ENCODE data around the gene NCS1.

The NCS1 gene

DNA sequence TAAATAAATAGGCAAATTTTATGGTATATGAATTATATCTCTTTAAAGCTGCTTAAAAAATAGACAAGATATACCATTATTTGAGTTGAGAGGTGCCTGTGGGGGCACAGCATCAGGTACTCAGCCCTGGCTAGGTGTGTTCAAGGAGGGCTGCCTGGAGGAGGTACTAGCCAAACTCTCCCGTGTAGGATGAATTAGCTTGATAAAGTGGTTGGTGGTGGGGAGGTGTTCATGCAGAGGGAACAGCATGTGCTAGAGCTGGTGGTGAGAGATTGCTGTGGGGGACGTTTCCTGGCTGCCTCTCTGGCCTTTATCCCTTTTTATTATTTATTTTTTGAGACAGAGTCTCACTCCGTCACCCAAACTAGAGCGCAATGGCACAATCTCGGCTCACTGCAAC lies 23.2 kb upstream of the NCS1 start:
- DNase-seq: no peak

DNA sequence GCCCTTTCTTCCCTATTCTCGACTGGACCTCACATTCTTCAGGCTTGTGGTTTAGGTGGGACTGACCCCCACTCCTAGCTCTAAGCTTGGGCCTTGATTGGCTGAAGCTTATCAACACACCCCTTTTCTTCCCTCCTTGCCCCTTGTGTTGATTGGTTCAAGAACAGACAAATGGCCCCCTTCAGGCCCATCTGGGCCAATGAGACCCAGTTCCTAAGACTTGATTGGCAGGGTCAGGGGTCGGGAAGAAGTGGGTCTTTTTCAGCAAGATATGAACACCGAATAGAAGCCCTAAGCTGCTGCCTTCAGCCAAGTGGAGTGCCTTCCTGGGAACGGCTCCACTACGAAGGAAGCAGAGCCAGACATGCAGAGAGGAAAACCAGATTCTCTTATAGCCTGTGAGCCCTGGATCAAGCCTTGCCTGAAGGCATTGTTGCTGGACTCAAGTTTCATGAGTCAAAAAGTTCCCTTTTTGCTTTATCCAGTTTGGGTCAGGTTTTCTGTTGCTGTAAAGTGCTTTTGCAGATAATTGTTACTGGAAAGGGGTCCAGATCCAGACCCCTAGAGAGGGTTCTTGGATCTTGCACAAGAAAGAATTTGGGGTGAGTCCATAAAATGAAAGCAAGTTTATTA lies 22.4 kb upstream of the NCS1 start:
- no peak for DNase-seq

DNA sequence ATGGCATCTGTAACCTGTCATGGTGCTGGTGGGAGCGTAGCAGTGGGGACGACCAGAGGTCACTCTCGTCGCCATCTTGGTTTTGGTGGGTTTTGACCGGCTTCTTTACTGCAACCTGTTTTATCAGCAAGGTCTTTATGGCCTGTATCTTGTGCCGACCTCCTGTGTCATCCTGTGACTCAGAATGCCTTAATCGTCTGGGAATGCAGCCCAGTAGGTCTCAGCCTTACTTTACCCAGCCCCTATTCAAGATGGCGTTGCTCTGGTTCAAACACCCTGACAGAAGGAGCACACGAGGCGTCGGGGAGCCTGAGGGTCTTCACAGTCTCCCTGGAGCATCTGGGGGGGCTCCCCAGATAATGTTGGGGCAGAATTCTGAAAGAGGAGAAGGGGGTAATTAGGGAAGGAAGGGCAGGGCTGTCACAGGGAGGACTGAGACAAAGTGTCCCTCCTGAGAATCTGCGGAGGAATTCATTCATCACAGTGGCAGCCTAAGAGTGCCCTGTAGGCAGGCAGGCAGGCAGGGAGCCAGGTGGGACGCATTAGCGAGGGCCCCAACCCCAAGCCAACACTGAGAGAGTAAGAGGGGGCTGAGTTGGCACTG lies 21.3 kb upstream of the NCS1 start:
- DNase-seq: no peak

DNA sequence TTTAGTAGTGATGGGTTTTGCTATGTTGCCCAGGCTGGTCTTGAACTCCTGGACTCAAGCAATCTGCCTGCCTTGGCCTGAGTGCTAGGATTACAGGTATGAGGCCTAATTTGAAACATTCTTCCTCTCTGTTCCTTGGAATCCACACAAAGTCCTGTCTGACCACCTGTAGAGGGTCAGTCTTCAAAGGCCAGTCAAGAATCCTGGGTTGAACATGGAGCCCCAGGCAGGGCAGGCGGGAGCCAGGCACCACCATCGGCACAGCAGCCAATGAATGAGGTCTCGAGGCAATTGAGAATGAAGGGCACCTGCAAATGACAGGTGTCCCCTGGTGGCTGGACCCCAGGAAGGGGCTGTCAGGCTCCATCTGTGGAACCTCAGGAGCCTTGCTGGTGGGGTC lies 17.4 kb upstream of the NCS1 start:
- no peak for DNase-seq

DNA sequence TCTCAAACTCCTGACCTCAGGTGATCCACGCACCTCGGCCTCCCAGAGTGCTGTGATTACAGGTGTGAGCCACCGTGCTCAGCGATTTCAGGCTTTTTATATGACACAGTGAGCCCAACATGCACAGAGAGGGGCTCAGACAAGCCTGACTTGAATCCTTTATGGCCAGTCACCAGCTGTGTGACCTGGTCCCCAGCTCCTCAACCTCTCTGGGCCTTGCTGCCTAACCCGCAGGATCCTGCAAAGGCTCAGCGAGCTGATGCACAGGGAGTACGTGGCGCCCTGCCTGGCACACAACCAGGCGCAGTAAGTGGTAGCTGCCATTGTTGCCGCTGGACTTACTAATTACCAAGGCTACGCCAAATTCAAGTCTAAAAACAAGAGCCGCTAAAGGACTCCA lies 16.6 kb upstream of the NCS1 start:
- no peak for DNase-seq

DNA sequence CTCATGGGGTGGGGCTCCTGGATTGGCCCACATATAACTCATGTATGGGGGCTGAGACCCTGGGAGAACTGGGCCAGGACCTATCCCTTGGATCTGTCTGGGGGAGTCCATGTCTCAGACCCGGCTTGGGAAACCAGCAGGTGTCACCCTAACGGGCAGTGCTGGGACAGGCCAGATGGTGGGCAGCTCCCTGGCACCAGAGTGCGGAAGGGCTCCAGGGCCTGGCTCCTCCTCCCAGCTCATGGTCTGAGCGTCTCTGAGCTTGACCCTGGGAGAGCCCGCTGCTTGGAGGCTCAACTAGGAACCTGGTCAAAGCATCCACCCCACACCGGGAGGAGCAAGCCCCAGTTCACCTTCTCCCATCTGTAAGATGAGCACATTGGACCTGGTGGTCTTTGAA lies 15.5 kb upstream of the NCS1 start:
- no peak for DNase-seq

DNA sequence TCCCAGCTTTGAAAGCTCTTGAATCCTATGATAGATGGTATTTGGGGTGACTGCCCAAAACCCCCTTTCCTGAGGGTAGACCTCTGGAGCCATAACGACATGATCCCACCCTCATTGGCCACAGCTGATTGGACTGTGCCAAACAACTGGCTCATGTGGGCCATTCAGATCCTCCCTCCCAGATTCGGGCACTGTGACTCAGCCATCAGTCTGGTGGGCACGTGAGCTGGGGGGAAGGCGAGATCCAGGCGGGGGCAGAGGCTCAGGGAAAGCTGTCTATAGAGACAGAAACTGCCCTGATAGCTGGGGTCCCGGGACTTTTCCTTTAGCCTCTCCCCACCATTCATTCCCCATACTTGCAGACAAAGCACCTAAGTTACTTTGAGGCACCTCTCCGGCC lies 15.1 kb upstream of the NCS1 start:
- DNase-seq: no peak

DNA sequence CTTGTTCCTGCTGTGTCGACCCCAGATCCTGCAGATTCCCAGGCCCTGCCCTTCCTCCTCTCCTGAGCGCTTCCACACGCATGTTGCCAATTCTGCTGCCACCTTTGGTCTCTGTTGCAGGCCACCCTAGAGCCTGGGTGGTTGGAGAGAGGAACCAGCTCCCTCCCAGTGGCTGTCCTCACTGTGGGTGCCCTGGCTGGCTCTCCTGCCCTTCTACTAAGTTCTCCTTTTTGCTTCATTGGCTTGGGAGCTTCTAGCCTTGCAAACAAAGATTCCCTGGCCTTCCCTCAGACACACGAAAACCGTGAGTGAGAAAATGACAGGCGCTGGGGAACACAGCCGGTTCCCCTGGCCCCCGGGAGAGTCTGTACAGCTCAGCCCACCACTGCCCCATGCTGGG lies 14.2 kb upstream of the NCS1 start:
- DNase-seq: no peak

DNA sequence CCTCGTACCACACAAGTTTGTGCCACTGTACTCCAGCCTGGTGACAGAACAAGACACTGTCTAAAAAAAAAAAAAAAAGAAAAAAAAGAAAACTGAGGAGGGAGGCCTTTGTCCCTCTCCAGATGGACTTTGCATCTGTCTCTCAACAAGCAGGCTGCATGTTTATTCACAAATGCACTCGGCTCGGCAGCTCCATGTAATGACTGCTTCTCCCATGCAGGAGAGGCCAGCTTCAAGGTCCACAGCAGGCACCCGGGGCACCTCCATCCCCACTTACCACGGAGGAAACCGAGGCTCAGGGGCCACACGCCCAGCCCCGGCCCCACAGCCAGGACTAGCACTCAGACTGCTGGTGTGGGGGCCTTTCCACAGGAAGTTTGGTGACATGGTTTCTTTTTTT lies 13.1 kb upstream of the NCS1 start:
- DNase-seq: no peak

DNA sequence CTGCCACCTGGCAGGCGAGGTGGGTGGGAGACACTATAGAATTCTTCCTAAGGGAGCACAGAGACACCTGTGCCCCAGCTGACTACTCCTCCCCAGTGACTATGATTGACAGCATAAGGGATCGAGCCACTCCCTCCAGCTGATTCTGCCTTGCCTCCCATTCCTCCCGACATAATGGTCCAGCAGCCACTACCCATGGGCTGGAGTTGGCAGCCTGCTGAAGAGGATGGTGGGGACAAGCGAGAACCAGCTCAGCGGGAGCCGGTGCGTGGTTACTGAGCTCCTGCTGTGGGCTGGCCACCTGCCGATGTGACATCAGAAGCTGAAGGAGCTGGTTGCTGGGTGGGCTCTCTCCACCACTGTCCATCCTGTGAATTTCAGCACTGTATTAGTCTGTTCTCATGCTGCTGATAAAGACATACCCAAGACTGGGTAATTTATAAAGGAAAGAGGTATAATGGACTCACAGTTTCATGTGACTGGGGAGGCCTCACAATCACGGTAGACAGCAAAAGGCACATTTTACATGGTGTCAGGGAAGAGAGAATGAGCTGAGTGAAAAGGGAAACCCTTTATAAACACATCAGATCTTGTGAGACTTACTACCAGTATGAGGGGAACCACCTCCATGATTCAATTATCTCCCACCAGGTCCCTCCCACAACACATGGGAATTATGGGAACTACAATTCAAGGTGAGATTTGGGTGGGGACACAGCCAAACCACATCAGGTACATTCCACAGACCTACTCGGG lies 12.1 kb upstream of the NCS1 start:
- no peak for DNase-seq

DNA sequence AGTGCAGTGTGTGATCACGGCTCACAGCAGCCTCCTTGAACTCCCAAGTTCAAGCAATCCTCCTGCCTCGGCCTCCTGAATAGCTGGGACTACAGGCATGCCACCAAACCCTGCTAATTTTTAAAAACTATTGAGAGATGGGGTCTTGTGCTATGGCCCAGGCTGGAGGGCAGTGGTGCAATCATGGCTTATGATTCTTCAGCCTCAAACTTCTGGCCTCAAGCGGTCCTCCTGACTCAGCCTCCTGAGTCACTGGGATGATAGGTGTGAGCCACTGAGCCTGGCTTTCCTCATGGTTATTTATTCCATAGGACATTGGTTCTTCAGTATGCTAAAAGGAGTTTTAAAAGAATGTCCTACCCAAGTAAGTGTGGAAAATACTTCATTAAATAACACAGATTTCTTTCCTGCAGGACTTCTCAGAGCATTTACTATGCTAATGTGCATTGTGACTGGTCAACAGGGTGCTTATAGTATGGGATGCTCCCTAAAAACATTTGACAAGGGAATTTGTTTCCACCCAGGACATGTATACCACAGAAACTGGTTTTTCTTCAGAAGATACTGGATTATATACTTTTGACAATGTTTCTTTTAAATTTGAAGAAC lies 11.2 kb upstream of the NCS1 start:
- no peak for DNase-seq

DNA sequence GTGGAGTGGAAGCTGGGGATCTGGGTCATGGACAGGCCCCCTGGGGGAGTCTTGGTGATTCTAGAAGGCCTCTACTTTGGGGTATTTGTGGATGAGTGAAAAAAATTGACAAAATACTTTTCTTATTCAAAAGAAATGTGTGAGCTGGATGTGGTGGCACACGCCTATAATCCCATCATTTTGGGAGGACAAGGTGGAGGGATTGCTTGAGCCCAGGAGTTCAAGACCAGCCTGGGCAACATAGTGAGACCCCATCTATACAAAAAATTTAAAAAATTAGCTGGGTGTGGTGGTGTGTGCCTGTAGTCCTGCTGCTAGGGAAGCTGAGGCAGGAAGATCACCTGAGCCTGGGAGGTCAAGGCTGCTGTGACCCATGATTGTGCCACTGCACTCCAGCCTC lies 6.6 kb upstream of the NCS1 start:
- no peak for DNase-seq

DNA sequence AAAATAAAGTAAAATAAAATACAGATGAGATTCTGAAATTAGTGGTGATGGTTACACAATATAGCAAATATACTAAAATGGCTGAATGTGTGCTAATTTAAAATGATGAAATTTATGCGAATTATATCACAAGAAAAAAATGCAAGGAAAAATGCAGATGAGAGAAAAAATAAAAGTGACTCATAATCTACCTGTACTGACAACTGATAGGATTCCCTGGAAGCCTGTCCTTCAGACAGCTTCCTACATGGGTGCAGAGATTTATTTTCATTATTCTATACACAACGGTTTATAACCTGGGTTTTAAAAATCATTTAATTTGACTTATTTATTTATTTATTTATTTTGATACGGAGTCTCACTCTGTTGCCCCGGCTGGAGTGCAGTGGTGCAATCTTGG lies 5.8 kb upstream of the NCS1 start:
- DNase-seq: no peak

DNA sequence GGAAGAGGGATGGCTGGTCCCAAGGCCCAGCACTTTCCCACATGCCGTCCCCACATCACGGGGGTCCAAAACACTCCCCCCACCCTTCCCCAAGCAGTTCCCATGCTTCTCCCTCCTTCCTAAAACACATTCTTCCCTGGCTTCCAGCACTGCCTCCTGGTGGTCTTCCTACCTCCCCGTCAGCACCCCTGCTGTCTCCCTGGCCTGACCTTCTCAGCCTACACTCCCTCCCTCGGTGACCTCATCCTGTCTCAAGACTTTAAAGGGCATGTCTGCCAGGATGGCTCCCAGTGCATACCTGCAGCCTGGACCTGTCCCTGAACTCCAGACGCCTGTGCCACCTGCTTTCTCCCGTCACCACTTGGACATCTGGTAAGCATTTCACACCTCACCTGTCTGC lies 4.3 kb upstream of the NCS1 start:
- no peak for DNase-seq

DNA sequence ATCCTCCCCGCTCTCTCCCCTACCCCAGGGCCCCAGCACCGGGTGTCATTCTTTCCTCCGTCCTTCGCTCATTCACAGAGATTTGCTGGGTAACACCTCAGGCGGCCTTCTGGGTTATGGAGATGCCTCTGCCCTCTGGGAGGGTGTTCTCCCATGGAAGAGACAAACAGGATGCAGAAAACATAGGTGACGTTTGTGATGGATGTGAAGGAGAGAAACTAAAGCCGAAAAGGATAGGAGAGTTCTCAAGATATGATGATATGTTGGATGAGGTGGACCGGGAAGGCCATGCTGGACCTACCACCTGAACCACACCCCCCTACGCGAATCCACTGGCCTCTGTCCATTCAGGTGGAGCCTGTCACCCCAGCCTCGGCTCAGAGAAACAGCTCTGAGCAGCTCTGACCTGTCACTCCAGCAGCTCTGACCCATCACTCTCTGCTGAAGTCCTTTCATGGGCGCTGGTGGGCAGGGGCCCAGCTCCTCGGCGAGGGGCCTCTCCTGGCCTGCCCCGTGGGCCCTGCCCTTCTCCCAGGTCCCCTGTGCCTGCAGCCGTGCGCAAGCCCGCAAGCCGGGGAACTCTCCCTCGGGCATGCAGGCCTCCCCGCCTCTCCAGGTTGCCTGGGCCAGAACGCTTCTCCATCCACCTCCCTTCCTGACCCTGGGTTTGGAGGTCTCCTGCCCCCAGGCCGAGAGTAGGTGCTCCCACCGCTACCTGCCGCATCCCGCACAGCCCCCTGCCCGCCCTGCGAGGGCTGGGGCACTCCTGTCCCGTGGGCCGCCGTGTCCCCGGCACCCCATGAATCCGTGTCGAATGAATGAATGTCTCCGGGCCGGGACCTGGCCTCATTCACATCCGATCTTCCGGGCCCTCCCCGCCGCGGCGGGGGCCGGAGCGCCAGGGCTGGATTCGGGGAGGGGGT lies 717 bp upstream of the NCS1 start:
- no peak for DNase-seq

DNA sequence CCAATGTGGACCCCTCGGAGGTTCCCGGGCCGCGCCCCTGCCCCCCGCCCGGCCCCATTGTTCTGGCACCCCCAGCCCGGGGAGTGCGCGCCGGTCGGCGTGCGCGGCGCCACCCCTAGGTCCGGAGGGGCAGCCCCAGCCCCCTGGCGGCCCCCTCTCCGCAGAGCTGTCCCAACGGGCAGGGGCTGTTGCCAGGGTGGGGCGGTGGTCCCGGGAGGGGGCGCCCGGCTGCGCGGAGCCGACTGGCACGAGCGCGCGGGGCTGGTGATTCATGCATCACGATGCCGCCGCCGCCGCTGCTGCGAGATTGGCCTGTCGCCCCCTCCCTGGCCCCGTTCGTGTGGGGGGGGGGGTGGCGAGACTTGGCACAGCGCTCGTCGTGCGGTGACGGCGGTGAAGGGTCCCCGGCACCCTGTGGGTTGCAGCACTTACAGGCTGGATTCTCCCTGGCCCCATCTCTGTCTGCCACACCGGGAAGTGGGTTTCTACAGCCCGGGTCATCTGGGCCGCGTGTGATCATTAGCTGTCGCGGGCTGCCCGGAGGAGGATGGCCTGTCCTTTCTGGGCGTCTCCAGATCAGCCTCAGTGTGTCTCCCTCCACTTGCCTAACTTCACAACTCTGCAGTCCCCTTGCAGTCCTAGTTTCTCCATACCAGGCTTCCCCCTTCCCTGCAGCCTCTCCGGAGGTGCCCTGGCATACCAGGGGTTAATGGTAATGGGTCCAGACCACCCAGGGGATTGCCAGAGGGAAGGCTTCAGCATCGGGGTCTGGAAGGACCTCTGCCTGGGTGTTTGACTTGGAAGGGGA lies 858 bp downstream of the NCS1 start:
- DNase-seq: no peak

DNA sequence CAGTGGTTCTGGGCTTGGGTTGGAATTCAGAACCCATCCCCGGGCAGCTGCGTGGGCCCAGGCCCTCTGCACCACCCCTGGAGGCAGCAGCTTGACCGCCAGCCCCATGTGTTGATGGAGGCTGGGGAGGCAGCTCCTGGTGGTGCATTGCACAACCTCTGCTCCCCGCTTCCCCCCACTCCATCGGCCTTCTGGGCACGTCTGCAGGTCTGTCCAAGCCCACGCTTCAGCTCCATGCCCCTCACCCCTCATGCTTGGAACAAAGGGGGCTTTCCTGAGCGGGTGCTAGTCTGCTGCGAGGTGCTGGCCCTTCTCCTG lies 1.4 kb downstream of the NCS1 start:
- no peak for DNase-seq

DNA sequence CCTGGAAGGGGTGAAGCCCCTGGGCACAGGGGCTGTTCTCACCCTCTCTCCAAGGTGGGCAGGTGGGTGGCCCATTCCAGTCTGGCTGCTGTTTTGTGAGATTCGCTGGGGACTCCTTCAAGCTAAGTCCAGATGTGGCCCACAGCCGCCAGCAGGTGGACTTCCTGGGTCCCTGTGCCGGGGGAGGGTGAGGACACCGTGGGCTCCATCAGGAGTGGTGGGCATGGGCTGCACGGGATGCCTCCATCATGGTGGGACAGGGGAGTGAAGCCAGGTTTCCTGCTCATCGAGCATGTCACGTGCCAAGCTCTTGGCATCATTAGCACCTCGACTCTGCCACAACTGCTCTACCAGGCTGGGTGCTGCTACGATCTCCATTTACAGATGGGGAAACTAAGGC lies 1.8 kb downstream of the NCS1 start:
- no peak for DNase-seq

DNA sequence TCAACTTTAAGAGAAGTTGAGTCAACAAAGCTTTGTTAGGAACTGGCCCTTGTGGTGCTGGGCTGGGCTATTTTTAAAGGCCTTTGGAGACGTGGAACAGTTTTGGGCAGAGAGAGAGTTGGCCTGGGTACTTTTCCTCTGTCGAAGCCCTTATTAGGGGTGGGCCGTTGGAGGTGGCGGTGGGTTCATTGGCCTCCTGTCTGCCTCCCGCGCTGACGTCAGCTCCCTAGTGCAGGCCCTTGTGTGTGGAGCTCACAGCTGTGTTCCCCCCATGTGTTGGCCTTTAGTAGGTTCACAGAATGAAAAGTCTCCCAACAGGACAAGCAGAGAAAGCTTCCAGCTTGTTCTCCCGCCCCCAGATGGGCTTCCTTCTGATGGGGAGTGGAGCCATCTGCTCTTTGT lies 2.7 kb downstream of the NCS1 start:
- no peak for DNase-seq

DNA sequence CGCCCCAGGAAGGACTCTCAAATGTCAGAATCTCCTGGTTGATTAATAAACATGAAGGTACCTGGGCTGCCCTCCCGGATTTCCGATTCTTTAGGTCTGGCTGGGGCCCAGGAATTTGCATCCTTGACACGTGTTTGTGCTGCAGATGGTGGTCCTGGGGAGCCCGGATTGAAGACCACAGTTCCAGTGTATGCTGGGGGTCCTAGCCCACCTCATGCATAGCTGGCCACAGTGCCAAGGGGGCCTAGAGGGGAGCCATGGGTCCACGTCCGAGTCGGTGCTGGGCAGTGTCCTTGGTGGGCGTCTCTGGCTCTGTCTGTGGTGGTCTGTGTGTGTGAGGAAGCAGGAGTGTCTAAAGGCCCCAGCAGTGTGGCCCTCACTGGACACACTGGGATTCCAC lies 3.2 kb downstream of the NCS1 start:
- DNase-seq: no peak

DNA sequence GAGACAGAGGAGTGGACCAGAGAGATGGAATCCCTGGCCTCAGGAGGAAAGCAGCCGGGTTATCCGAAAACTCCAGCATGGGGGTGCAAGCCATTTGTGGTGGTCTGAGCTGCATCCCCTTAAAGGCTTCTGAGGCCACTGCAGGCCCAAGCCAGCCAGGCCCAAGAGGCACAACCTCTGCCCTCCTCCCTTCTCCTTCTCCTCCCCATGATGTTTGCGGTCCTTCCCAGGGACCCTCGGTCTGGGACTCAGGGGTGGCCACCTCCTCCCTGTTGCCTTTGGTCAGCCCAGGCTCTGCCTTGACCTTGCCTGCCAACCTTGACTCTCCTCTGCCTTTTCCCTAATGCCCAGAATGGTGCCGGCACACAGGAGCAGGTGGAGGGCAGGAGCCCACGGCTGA lies 4.6 kb downstream of the NCS1 start:
- DNase-seq: no peak
